Endometrium (tissue), 2 donors: ENCODE results near the gene MAP3K15.

ENCODE experiments used
- FAIRE-seq: peaks from 2 replicates; lab custom pipeline; 2012; peaks lifted over from hg19 to GRCh38; lab: Jason Lieb, UNC
- donor health status: control.
- donor health status: control.

MAP3K15 gene, protein sequence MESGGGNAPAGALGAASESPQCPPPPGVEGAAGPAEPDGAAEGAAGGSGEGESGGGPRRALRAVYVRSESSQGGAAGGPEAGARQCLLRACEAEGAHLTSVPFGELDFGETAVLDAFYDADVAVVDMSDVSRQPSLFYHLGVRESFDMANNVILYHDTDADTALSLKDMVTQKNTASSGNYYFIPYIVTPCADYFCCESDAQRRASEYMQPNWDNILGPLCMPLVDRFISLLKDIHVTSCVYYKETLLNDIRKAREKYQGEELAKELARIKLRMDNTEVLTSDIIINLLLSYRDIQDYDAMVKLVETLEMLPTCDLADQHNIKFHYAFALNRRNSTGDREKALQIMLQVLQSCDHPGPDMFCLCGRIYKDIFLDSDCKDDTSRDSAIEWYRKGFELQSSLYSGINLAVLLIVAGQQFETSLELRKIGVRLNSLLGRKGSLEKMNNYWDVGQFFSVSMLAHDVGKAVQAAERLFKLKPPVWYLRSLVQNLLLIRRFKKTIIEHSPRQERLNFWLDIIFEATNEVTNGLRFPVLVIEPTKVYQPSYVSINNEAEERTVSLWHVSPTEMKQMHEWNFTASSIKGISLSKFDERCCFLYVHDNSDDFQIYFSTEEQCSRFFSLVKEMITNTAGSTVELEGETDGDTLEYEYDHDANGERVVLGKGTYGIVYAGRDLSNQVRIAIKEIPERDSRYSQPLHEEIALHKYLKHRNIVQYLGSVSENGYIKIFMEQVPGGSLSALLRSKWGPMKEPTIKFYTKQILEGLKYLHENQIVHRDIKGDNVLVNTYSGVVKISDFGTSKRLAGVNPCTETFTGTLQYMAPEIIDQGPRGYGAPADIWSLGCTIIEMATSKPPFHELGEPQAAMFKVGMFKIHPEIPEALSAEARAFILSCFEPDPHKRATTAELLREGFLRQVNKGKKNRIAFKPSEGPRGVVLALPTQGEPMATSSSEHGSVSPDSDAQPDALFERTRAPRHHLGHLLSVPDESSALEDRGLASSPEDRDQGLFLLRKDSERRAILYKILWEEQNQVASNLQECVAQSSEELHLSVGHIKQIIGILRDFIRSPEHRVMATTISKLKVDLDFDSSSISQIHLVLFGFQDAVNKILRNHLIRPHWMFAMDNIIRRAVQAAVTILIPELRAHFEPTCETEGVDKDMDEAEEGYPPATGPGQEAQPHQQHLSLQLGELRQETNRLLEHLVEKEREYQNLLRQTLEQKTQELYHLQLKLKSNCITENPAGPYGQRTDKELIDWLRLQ (N-terminal part only)

DNA sequence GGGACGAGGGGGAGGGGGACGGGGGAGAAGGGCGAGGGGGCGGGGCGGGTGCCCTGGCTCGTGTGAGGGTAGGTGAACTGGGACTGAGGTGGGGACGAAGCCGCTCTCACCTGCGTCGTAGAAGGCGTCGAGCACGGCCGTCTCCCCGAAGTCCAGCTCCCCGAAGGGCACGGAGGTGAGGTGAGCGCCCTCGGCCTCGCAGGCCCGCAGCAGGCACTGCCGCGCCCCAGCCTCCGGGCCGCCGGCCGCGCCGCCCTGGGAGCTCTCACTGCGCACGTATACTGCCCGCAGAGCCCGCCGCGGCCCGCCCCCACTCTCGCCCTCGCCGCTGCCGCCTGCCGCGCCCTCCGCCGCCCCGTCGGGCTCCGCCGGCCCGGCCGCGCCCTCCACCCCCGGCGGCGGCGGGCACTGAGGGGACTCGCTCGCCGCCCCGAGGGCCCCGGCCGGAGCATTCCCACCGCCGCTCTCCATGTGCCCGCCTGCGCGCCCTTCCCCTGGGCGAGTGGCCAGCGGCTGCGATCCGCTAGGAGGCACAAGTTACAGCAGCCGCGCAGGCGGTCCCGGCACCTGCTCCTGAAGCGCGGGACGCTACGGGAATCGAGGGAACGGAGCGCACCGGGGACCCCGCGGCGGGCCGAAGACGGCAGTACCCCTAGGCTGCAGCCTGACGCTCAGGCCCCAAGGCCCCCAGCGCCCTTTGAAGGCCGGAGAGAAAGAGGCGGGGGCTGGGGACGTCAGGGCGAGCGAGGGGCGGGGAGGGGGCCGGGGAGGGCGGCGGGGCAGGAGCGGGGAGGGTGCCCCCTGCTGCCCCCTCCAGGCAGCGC is at the start of gene MAP3K15:
MAP3K15 (minus strand) TSS at position 718 of the 824 bp plus-strand sequence; CDS start at position 471, 247 bp downstream.
- FAIRE-seq: no peak

DNA sequence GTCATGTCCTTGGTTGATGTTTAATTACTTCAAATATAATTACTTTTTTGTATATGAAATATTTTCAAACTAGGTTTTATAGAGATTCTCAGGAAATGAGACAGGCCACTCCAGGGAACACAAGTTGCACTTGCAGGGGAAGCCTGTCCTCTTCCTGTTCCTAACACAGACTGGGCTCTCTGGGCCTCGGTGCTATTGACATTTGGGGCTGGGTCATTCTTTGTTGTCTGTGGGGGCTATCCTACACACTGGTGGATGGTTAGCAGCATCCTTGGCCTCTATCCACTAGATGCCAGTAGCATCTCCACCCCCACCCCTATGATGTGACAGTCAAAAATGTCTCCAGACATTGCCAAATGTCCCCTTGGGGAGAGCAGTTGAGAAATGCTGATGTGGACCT is 49.3 kb upstream of the MAP3K15 start:
- no peak for FAIRE-seq

DNA sequence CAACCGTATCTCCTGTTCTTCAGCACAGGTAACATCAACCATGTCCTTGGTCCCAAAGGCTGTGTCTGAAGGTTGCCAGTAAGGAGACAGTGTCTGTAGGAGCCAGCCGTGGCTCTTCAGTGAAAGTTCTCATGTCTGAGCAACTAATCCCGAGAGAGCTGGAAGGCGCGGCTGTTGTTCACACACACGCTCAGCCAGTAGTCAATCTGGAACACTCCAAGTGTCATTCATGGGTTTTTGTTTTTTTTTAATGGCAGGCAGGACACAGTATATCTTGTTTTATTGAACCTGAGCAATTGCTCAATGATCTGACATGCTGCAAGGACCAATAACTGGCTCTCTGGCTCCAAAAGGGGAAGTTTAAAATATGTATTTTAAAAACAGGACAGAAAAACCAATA is 48.4 kb upstream of the MAP3K15 start:
- no peak for FAIRE-seq

DNA sequence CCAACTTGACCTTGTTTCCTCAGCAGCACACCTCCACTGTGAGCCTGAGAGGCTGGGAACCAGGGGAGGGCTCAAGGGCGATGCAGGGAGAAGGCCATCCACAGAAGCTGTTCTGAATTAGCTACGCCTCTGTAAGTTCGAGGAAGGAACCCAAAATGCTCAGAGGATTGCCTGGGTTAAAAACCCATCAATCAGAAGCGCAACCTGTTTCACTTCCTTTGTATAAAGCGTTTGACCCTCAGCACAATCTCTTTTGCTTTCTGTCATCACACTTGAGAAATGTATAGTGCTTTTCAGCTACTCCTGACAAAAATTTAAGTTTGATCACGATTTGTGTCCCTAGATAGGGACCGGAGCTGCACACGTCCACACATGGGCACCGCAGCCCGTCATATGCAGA is 48.0 kb upstream of the MAP3K15 start:
- no peak for FAIRE-seq

DNA sequence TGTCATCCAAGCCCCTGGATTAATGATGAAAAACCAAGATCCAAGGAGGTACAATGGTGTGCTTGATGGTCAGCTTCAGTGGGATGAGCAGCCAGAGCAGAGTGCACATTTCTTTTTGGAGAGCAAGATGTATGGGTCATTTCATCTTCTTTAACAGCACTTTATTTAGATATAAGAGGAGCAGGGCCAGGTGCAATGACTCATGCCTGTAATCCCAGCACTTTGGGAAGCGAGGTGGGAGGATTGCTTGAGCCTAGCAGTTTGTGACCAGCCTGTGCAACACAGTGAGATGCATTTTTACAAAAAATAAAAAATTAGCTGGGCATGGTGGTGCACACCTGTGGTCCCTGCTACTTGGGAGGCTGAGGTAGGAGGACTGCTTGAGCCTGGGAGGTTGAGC is 45.3 kb upstream of the MAP3K15 start:
- no peak for FAIRE-seq

DNA sequence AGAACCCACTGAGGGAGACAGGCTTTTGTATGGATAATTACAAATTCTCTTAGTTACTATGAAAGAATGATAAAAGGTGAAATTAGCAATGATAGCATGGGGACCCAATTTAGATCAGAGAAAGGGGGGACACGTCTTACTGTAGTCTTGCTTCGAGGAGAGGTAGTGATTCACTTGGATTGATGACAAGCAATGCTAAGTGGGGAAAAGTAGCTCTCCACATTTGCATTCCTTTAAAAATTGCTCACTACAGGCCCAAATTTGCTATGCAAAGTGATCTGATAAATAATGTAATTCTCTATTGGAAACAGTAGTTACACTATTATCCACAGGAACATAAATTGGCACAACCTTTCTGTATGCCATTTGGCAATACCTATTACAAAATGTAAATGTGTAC is 42.5 kb upstream of the MAP3K15 start:
- FAIRE-seq: no peak

DNA sequence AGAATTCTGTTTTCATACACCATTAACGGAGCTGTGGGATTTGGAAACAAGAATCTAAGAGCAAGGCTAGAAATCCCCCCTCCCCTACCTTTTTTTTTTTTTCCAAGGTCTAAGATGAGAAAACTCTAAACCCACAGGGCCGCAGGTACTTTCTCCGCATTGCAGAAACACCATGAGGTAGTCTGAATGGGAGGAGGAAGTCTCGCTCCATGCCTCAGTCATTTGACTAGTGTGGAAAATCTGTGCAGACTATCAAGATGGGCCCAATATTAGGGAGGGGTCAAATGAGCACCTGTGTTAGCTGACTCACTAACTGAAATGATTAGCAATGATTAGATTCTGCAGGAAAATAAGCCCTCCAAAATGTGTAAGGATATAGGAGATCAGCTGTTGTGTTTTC is 40.9 kb upstream of the MAP3K15 start:
- no peak for FAIRE-seq

DNA sequence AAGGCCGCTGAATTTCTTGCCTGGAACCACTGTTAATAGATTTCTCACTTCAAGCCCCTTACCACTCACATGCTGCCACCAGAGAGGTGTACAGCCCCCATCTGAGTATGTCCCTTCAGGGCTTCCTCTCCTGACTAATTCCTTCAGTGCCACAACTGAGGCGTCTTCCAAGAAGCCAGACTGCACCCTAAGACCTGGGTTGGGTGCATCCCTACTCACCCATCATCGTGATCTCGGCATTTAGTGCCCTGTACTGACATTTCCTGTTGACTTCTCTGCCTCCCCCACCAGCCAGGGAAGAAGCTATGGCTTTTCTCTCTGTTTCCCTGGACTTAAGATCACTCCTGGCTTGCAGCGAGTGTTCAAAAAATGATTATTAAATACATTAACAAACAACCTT is 40.4 kb upstream of the MAP3K15 start:
- FAIRE-seq: no peak

DNA sequence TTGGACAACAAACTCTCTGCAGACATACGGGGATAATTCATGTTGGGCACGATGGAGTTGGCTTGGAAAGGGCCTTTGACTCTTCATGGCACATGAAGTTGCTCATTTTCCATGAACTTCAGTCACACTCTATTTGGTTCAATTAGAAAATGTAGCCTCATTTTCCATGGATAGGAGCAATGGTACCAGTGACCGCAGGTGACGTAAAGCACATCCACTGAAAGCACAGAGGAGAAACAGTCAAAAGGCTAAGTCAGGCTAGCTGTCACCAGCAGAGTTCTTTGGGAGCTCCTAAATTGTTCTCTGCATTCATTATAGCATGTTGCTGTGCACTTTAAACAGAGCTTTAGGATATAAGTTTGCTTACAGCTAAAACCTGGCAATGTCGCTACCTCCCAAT is 39.9 kb upstream of the MAP3K15 start:
- FAIRE-seq: no peak

DNA sequence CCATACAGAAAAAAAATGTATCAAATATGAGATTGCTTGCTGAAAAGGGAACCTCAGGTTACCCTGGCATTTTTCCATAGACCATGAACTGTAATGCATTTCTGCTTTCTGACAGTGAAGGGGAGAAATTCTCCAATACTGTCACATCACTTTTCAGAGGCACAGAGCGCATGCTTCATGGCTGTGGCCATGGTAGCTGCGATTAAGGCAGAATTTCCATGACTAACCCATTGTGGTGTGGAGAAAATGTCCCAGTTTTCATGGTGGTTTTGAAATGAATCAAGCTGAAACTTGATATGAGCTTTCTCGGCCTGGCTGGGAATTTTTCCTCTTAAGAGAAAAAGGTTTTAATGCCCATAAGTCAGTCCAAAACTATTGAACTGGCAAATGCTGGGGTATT is 39.5 kb upstream of the MAP3K15 start:
- FAIRE-seq: no peak

DNA sequence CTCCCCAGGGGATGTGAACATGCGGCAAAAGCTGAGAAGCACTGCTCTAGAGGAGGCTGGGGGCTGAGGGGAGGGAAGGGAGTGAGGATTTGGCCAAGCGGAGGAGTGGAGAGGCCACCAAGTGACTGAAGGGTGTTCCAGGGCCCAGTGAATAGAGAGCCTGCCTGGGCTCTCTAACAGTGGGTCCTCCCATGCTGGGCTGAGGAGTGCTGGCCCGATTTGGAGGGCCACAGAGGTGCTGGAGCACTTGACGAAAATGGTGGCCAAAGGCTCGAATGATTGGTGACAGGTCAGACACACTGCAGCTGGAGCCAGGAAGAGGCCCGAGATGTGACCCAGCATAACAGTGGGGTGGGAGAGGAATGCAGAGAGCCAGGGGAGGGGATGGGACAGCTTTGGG is 37.5 kb upstream of the MAP3K15 start:
- no peak for FAIRE-seq

DNA sequence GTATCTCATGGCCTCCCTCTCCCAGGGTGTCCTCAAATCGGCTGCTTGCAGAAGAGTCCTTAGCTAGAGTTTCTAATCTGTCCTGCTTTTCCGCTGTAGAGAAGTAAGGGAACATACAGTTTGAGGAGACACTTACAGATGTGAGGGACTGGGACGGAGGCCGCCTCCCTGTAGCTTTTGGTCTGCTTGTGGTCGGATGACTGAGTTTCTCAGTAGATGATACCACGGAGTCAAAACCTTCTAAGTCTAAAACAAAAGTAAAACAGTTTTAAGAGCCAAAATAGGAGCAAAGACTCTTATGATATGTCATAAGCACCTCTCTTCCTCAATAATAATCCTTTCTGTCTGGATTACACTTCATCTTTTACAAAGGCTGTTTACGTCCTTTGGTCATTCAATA is 34.5 kb upstream of the MAP3K15 start:
- no peak for FAIRE-seq

DNA sequence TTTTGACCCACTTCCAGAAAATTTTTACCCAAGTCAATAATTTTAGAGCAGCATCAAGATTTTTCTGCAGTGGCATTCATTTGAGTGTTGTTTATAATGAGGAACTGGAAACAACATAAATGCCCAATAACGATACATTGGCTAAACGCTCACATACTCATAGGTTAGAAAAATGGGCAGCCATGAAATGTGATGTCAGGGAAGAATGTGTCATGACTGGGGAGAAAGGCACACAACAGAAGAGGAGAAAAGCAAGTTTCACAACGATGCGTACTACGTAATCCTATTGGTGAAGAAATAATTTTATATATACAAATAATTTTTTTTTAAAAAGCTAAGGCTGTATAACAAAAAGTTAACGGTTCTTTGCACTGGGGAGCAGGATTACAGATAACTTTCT is 33.6 kb upstream of the MAP3K15 start:
- no peak for FAIRE-seq

DNA sequence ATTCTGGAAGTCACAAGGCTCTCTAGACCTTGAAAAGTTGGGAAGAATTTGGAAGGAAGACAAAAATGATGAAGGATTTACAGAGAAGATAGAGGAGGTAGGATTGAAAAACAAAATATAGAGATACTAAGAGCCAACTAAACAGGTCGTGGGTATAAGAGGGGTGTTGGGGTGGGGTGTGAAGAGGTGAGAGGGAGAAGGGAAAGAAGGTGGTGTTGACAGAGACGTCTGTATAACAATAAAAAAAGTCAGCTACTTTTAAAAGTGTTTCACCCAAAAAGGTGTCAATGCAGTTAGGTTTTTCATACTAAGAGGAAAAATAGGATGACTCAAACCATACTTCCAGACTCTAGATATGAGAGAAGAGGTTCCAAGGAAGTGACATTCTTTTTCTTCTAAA is 33.0 kb upstream of the MAP3K15 start:
- no peak for FAIRE-seq

DNA sequence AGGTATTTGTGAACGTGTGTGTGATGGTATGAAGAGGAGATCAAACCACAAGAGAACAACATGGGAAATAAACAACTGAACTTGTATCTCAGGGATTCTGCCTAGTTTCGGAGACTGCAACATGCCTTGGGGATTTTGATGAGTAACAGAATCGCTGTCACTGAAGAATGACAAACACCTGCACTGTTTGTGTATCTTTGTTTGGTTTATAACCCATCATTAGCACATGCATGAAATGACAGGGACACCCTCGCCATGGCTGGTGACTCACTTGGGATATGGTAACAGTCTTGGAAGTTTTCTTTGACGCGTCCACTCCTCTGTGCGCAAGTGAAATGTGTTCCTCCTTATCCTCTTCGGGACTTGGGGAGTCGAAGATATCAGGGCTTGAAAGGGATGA is 30.3 kb upstream of the MAP3K15 start:
- no peak for FAIRE-seq

DNA sequence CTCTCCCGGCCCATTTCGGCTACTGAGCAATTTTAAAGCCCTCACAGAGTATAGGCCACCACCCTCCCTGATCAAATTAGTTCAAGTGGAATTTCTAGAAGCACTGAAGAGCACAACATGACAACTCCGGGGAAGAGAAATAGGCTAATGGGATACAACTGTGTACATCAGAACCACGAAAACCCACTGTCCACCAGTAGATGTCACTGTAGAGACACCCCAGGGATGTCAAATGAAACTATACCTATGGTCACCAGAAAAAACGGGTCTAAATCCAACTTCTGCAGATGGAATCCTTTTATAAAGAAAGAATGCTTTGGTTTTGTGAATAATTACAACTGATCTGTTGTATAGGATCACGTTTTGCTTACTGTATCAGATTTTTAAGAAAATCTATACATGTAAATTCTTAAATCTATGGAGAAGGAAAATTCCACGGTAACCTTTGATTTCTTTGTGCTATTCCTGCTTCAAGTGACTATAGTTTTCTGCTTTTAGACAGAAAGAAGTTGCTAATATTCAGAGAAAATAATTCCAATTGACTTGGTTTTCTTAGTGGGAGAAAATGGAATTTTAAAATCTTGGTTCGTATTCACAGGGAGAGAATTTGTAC is 29.5 kb upstream of the MAP3K15 start:
- peak; percentile 33 for FAIRE-seq

DNA sequence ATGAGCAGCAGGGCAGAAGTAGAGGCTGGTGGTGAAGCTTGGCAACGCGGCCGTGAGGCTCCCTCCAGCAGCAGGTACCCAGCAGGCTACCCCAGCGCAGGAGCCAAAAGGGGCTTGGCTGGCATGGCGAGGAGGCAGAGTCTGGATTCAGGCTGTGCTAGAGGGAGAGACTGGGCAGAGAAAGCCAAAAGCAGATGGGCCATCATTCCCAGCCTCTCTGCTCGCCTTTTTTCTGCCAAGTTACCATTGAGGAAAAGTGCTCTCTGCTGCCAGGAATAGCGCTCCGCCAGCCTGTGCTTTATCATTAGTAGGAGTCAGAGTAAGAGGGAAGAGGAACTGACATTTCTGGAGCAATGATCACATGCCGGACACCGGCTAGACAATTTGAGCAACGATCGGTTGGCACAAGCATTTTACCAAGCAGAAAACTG is 28.7 kb upstream of the MAP3K15 start:
- no peak for FAIRE-seq

DNA sequence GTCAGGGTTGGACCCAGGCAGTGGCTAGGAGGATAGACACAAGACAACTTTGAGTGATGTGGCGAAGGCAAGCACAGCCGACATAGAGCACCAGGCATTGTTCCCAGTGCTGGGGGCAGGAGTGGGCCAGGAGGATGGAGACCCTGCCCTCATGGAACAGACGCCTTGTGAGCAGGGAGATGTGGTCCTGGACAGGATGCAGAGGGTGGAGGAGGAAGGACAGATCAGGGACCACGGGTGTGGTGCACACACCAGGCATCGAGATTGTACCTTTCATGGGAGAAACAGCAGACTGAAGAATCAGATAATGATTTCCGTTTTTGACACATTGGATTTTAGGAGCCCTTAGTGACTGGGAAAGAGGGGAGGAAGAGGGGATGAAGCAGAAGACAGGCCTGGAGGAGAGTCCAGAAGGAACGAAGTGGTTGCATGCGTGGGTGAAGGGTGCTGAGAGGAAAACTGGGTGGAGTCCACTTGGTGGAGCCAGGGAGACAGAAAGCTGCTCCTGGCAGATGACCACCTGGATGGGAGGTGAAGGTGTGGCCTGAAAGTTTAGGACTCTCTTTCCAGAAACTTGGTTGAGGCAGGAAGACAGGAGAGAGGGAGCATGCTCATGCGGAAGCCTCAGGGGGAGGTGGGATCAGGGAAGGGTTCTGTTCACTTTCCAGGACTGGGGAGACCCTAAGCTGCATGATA is 27.9 kb upstream of the MAP3K15 start:
- FAIRE-seq: no peak

DNA sequence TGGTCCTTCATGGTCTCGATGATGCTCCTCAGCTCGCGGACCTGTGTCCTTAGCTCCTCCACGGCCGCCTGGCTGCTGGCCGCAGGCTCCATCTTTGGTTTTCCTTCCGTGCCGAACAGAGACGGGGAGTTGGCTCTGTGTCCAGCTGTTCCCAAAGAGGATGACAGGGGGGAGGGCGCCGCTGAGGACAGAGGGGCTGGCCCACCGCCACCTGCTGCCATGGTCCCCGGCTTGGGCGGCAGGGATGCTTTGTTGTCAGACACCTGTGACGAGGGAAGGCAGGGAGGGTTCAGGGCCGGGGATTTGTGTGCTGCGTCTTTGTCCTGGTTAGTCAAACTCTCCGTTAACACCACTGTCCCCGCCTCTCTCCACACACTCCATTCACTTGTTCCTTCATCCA is 26.6 kb upstream of the MAP3K15 start:
- FAIRE-seq: no peak

DNA sequence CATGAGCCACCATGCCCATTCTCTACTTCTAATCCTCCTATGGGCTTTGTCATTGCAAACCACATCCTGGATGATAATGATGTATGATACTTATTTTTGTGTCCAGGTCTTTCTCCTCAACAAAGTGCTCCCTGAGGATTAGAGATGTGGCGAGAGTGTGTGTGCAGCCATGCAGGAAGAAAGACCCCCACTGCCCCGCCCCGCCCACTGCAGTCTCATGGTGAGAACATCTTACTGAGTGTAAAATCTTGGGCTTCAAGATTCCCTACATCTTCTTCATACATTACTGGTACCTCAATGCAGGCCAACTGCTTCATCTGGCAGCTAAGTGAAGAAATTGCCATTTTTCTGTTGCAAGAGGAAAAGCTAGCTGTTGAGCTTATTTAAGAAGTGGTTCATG is 25.9 kb upstream of the MAP3K15 start:
- no peak for FAIRE-seq

DNA sequence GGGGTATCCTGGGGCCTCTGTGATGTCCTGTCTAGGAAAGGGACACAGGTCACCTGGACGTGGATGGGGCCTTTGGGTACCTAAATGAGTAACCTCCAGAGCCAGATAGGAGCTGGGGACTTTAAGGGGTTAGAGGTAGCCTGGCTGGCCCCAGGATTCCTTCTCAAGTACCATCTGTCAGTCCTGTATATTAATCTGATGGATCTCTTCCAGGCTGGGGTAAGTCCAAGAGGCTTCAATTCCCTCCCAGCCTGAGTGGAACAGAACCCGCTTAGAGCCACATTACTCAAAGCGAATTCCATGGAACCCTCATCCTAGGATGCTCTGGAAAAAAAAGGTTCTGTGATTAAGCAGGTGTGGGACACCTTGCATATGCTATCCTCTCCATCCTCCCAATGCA is 24.8 kb upstream of the MAP3K15 start:
- no peak for FAIRE-seq
